Adipocyte (in vitro differentiated cells): ENCODE measurements around the gene ECI2.
"Not testable (repeated sequence)": the region's sequence is repeated elsewhere in the genome, so short reads cannot be mapped to it uniquely, and the experiment has no call there.

Experiments
- DNase-seq: peaks from one replicate; pipeline ENCODE4 v3.0.0-alpha.2; 2015; ENCODE audit warnings: low read depth
- H3K27me3 ChIP-seq: replicated peaks from 2 replicates; pipeline ENCODE4 v1.7.0; 2013; ENCODE audit warnings: mild to moderate bottlenecking, low read length, moderate library complexity; ENCODE audit not compliant: control insufficient read depth, insufficient read depth
- H3K36me3 ChIP-seq: 2 replicates; pipeline ENCODE4 v1.7.0; 2013; ENCODE audit warnings: low read length, mild to moderate bottlenecking, moderate library complexity; ENCODE audit not compliant: control insufficient read depth, insufficient read depth, severe bottlenecking
- H3K4me1 ChIP-seq: 2 replicates; pipeline ENCODE4 v1.7.0; 2013; ENCODE audit warnings: mild to moderate bottlenecking, low read length, moderate library complexity; ENCODE audit not compliant: control insufficient read depth, insufficient read depth
- H3K4me3 ChIP-seq: 2 replicates; pipeline ENCODE4 v1.7.0; 2013; ENCODE audit warnings: mild to moderate bottlenecking, low read length, moderate library complexity
- H3K9ac ChIP-seq: 2 replicates; pipeline ENCODE4 v1.7.0; 2013; ENCODE audit warnings: mild to moderate bottlenecking, low read length, moderate library complexity
- H3K9me3 ChIP-seq: 2 replicates; pipeline ENCODE4 v1.7.0; 2013; ENCODE audit warnings: mild to moderate bottlenecking, low read length, moderate library complexity; ENCODE audit not compliant: control insufficient read depth

The ECI2 gene

DNA sequence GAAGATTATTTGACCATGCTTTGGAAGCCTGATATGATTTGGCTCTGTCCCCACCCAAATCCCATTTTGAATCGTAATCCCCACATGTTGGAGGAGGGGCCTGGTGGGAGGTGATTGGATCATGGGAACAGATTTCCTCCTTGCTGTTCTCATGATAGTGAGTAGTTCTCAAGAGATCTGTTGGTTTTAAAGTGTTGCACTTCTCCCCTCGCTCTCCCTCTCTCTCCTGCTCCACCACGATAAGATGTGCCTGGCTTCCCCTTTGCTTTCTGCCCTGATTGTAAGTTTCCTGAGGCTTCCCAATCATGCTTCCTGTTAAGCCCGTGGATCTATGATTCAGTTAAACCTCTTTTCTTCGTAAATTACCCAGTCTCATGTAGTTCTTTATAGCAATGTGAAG is 34.7 kb downstream of the ECI2 start:
- no peaks in the 10 kb centered on the region for H3K36me3 ChIP-seq
- H3K9me3 ChIP-seq, result no peaks in the 10 kb centered on the region
- no peak overlapping the region for H3K9ac ChIP-seq
- no peak overlapping the region for H3K4me3 ChIP-seq
- no peaks in the 10 kb centered on the region for H3K27me3 ChIP-seq
- H3K4me1 ChIP-seq, result no peaks in the 10 kb centered on the region
- no peak for DNase-seq

DNA sequence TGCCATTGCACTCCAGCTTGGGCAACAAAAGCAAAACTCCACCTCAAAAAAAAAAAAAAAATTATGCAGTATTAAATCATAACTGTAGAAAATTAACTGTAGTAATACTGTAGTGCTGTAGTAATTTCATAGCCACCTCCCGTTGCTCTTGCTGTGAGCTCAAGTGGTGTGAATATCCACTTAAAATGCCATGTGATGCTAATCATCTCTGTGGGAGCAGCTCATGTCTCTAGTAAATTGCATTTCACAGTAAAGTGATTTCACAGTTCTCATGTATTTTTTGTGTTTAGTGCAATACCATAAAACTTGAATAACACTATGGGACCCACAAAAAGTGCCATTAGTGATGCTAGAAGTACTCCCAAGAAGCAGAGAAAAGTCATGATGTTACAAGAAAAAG is 42.1 kb downstream of the ECI2 start:
- H3K4me3 ChIP-seq, result no peak overlapping the region
- no peak for DNase-seq
- no peaks in the 10 kb centered on the region for H3K4me1 ChIP-seq
- no peaks in the 10 kb centered on the region for H3K36me3 ChIP-seq
- H3K9ac ChIP-seq, result no peak overlapping the region
- H3K27me3 ChIP-seq, result no peaks in the 10 kb centered on the region
- no peaks in the 10 kb centered on the region for H3K9me3 ChIP-seq

DNA sequence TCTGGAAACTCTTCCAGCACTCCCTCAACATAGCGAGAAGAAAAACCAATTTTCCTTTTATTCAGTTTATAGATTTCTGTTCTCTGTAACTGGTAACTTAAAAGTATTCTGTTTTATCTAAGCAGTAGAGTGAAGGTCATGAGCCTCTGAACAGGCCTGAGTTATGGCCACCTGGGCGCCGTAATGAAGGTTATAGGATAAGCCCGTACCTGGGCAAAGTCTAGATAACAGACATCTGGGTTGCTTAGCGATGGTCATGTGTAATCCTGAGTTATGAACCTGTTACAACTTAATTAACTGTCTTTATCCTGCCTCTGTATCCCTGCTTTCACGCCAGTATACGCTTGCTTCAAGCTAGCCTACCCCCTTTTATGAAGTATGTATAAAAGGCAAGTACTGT is 43.4 kb downstream of the ECI2 start:
- no peak for DNase-seq
- no peaks in the 10 kb centered on the region for H3K9me3 ChIP-seq
- H3K27me3 ChIP-seq, result no peaks in the 10 kb centered on the region
- no peak overlapping the region for H3K4me3 ChIP-seq
- no peaks in the 10 kb centered on the region for H3K36me3 ChIP-seq
- H3K9ac ChIP-seq, result no peak overlapping the region
- no peaks in the 10 kb centered on the region for H3K4me1 ChIP-seq

DNA sequence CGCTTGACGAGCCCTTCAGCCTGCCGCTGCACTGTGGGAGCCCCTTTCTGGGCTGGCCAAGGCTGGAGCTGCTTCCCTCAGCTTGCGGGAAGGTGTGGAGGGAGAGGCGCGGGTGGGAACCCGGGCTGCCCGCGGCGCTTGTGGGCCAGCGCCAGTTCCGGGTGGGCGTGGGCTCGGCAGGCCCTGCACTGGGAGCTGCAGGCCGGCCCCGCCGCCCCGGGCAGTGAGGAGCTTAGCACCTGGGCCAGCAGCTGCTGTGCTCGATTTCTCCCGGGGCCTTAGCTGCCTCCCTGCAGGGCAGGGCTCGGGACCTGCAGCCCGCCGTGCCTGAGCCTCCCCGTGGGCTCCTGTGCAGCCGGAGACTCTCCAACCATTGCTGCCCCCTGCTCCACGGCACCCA is 45.3 kb downstream of the ECI2 start:
- not testable (repeated sequence) for H3K27me3 ChIP-seq, H3K9ac ChIP-seq, H3K36me3 ChIP-seq, H3K9me3 ChIP-seq, H3K4me3 ChIP-seq, H3K4me1 ChIP-seq, DNase-seq

DNA sequence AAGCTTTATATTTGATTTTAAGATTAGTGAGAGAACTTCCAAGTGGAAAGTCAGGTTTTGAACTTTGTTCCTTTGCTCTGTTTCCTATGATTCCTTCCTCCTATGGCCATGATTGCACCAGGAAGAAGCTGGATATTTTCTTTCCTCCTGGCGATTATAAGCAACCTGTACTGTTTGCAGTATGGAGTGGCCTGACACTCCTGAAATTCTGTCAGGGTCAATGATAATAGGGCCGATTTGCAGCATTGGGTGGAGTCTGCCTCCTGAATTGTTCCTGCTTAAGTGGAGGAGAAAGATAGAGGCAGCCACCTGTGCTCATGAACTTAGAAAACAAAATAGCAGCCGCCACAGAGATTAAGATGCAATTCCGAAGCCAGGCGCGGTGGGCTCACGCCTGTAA is 46.7 kb downstream of the ECI2 start:
- Histone ChIP-seq H3K4me1 (peaks cover 2% of the 10 kb centered on the region), H3K9me3 (no peaks in the 10 kb centered on the region), H3K27me3 (no peaks in the 10 kb centered on the region), H3K9ac (no peak overlapping the region), H3K36me3 (no peaks in the 10 kb centered on the region), H3K4me3 (no peak overlapping the region)
- no peak for DNase-seq

DNA sequence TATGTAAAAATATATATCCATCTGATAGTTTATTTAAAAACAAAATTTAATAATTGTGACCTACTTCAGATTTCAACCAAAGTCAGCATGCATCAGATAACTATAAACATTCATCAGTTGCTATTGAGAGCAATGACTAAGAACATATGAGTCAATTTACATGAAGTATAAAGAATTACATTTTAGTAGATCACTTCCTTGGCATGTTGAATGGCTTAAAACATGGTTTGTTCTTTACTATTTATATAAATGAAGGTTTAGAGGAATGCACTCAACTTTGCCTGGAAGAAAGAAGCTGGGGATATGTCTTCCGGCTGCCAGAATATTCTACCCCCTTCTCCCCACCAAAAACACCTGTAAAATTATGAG is 50.1 kb downstream of the ECI2 start:
- Histone ChIP-seq H3K9me3 (no peaks in the 10 kb centered on the region), H3K36me3 (no peaks in the 10 kb centered on the region), H3K4me3 (no peak overlapping the region), H3K27me3 (no peaks in the 10 kb centered on the region), H3K9ac (no peak overlapping the region), H3K4me1 (peaks cover 2% of the 10 kb centered on the region)
- peak; percentile 21 for DNase-seq

DNA sequence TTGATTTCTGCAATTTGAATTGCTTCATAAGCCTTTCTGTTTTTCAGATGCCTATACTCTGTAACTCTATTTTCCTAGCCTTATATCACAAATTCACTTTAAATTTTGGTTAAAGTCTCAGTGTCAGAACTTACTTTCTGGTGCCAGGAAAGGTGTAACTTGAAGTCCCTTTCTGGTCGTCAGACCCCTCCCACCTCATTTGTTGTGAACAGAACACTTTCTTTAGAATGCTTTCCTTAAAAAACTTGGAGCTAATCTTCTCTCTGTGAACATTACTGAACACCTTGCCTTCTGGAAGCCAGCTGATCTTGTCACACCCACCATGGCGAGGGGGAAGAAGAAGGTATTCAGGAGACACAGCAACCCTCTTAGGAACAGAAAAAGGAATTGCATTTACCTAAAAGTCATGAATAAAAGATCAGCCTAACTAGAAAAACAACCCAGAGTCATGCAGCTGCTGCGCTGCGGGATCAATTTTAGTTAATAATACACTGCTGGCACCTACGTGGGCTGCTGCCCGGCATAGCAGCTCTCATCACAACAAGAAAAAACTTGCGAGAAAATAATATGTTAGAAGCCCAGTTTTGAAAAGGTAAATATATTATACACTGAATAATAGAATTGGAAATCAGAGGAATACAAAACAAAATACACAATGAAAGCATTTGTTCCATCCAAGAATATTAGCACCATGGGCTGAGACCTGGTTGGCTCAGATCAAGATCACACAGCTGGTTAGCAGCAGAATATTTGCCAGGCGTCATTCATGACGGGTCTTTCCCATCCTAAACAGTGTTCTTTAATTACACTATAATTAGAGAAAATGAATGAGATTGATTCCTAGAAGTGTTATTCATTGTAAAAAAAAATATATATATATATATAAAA is 50.7 kb downstream of the ECI2 start:
- Histone ChIP-seq H3K4me3 (no peak overlapping the region), H3K9ac (no peak overlapping the region), H3K4me1 (peaks cover 2% of the 10 kb centered on the region), H3K27me3 (no peaks in the 10 kb centered on the region), H3K9me3 (no peaks in the 10 kb centered on the region), H3K36me3 (no peaks in the 10 kb centered on the region)
- DNase-seq, result no peak

DNA sequence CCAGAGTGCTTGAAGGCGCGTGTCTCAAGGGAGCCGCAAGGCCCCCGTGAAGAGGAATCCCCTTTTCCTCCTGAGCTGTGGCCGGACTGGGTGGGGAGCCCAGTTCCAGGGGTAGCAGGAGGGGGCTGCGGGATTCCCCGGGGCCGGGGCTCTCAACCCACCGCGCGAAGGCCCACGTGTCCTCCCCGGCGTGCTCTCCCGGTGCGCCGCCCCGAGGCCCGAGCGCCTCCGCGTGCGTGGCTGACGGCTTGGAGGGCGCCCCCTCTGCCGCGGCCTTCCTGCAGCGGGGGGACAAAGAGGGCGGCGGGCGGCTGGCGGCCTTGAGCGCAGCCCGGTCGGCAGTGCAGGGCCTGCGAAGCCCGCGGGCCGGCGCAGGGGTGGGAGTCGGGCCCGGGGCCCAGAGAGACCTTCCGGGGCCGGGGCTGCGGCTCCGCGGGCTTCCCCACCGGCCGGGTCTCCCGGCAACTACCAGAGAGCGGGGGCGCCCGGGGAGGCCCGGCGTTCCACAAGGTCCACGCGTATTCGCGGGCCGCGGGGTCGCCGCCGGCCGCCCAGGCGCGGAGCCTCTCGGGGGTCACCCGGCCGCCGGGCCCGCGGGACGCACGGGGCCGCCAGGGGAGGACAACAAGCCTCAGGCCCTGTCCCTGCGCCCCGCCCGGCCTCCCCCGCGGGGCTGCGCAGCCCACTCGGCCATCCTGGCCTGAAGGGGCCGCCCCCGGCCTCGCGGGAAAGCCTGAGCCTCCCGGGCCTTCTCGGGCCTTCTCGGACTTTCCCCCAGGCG is 56.5 kb downstream of the ECI2 start, which contains the start of gene FAM217A:
Gene FAM217A, minus strand, starts transcription at position 447 of the 781 bp plus-strand sequence. CDS start 1,723 bp downstream, outside the sequence.
- Histone ChIP-seq H3K36me3 (no peaks in the 10 kb centered on the region), H3K27me3 (no peaks in the 10 kb centered on the region), H3K4me3 (no peak within 1 kb of the TSS), H3K4me1 (peaks cover 11% of the 10 kb centered on the region), H3K9me3 (no peaks in the 10 kb centered on the region), H3K9ac (no peak within 1 kb of the TSS)
- no peak for DNase-seq

DNA sequence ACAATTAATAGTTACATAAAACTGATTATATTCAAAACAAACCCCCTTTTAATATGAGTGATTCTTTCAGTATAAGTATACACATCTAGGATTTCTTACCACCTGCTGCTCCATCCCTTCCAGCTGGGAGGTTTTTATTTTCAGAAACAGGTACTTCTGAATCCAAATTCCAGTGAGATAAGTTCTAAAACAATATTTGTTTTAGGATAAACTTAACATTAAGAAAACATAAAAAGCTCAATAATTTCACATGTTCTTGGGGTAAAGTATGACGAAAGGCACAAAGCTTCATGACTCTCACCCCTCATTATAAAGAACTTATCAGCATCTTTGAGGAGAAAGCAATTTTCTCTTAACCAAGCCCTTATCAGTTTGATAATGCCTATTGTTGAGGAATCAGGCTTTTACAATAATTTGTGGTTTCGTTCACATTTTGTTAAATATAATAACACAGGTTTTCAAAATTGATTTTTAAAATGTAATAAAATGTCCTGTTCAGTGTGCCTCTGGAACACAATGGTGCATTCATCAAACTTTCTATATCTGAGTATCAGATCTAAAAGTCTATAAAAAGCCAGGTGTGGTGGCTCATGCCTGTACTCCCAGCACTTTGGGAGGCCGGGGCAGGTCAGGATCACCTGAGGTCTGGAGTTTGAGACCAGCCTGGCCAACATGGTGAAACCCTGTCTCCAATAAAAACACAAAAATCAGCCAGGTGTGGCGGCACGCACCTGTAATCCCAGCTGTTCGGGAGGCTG is 60.7 kb downstream of the ECI2 start:
- H3K4me3 ChIP-seq, result no peak overlapping the region
- H3K27me3 ChIP-seq, result no peaks in the 10 kb centered on the region
- peaks cover 11% of the 10 kb centered on the region for H3K4me1 ChIP-seq
- no peaks in the 10 kb centered on the region for H3K9me3 ChIP-seq
- no peaks in the 10 kb centered on the region for H3K36me3 ChIP-seq
- no peak for DNase-seq
- H3K9ac ChIP-seq, result no peak overlapping the region

DNA sequence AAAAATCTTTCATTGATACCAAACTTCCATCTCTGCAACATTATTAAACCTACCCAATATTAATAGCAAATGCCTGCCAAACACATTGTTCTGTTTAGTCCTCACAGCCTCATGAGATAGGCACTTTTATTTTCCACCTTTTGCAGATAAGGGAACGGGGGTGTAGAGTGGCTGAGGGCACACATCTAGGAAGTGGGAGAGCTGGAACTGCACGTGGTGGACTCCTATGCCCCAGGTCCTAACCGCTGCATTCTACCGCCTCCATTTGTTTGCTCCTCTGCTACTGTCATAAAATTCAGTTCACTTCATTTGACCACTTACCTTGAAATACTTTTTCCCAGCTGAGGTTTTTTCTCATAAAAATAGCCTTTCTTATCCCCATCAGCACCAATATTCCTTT is 64.0 kb downstream of the ECI2 start:
- Histone ChIP-seq H3K27me3 (no peaks in the 10 kb centered on the region), H3K36me3 (no peaks in the 10 kb centered on the region), H3K9me3 (no peaks in the 10 kb centered on the region), H3K9ac (no peak overlapping the region), H3K4me3 (no peak overlapping the region), H3K4me1 (no peaks in the 10 kb centered on the region)
- no peak for DNase-seq

DNA sequence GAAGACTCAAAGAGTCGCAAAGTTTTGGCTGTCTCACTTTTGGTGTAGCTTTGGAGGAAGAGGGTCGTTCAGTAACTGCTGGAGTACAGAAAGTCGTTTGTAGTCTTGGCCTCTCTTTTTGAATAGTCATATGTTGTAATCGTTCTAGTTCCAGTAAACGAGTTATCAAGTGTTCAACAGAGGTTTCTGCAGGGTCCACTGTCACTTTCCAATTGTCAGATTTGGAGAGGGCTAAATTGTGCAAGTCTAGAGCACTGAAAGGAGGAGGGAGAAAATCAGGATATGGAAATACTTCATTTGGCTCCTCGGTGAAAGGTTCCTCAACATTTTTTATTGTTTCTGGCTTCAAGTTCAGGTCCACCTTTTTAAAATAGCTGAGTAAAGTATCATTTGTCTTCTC is 66.2 kb downstream of the ECI2 start:
- no peak for DNase-seq
- no peaks in the 10 kb centered on the region for H3K9me3 ChIP-seq
- no peak overlapping the region for H3K4me3 ChIP-seq
- peaks cover 21% of the 10 kb centered on the region for H3K36me3 ChIP-seq
- H3K27me3 ChIP-seq, result no peaks in the 10 kb centered on the region
- no peaks in the 10 kb centered on the region for H3K4me1 ChIP-seq
- no peak overlapping the region for H3K9ac ChIP-seq
